Natural killer cell treated with Interleukin-12 subunit alpha and Interleukin-12 subunit beta and Interleukin-15 and Interleukin-18, amount 100 ng/mL, for 72 hours (primary cell): ENCODE data around the gene AP1B1. TPM values are rescaled to one million over a fixed set of nuclear protein-coding genes. Genes with fewer than 3 reads are reported as not detected.

Experiments
- ATAC-seq, 2 donors: fragments of 150-1000 bp; cut with Tn5 transposase in 1 of 2; sonication (Bioruptor Pico), chemical (Tn5 transposase) in 1 of 2; 2 replicates each; pipeline ENCODE4 v1.10.0; 2021
- DNase-seq: peaks from one replicate; pipeline ENCODE4 v3.0.0; 2022; ENCODE audit warnings: low spot score
- H3K27ac Mint-ChIP-seq, 2 donors: 1 replicate in 1 of 2; 2 replicates in 1 of 2; pipeline ENCODE4 v1.8.0; 2022; ENCODE audit warnings: mixed read lengths in 2 of 2, mild to moderate bottlenecking in 1 of 2, moderate library complexity in 1 of 2
- H3K27me3 Mint-ChIP-seq, 2 donors: 1 replicate in 1 of 2; 2 replicates in 1 of 2; pipeline ENCODE4 v1.8.0; 2022; ENCODE audit warnings: mixed read lengths in 2 of 2
- H3K36me3 Mint-ChIP-seq: one replicate; pipeline ENCODE4 v1.8.0; 2022; ENCODE audit warnings: mixed read lengths
- H3K4me1 Mint-ChIP-seq, 2 donors: 1 replicate in 1 of 2; 2 replicates in 1 of 2; pipeline ENCODE4 v1.8.0; 2022; ENCODE audit warnings: low read depth in 2 of 2, mixed read lengths in 2 of 2, mild to moderate bottlenecking in 1 of 2
- H3K4me3 Mint-ChIP-seq: one replicate; pipeline ENCODE4 v1.8.0; 2022; ENCODE audit warnings: mixed read lengths
- H3K9me3 Mint-ChIP-seq: 2 replicates; pipeline ENCODE4 v1.8.0; 2022; ENCODE audit warnings: mixed read lengths
- total RNA-seq, 2 donors: library from RNA; stranded (reverse); gene quantifications; one replicate each; pipeline ENCODE4 v1.2.3, GENCODE V29; 2022

Gene AP1B1
- total RNA-seq, 2 donors from 2014 or later = 95.7 to 106 TPM

GRCh38 chr22:29328566-29329500 is 59.5 kb downstream of the AP1B1 start:
- DNase-seq (no peak), ATAC-seq (no peak)
- no peaks in the 10 kb centered on the region for H3K36me3 Mint-ChIP-seq
- no peak overlapping the region for H3K4me3 Mint-ChIP-seq
- no peaks in the 10 kb centered on the region for H3K9me3 Mint-ChIP-seq
- no peak overlapping the region for H3K27ac Mint-ChIP-seq
- no peaks in the 10 kb centered on the region for H3K27me3 Mint-ChIP-seq
- H3K4me1 Mint-ChIP-seq = no peaks in the 10 kb centered on the region

- no peak overlapping the region for H3K4me3 Mint-ChIP-seq
- ATAC-seq = no peak
- H3K4me1 Mint-ChIP-seq = no peaks in the 10 kb centered on the region
- no peak overlapping the region for H3K27ac Mint-ChIP-seq
- DNase-seq = no peak
- H3K9me3 Mint-ChIP-seq = no peaks in the 10 kb centered on the region
- no peaks in the 10 kb centered on the region for H3K36me3 Mint-ChIP-seq
- no peaks in the 10 kb centered on the region for H3K27me3 Mint-ChIP-seq
Observed at GRCh38 chr22:29328055-29328454, 60.3 kb downstream of the AP1B1 start.

GRCh38 chr22:29327089-29327764 is 61.1 kb downstream of the AP1B1 start:
- DNase-seq (no peak), ATAC-seq (no peak)
- H3K27ac Mint-ChIP-seq = no peak overlapping the region
- H3K36me3 Mint-ChIP-seq = no peaks in the 10 kb centered on the region
- no peaks in the 10 kb centered on the region for H3K27me3 Mint-ChIP-seq
- H3K4me1 Mint-ChIP-seq = no peaks in the 10 kb centered on the region
- no peak overlapping the region for H3K4me3 Mint-ChIP-seq
- H3K9me3 Mint-ChIP-seq = no peaks in the 10 kb centered on the region

GRCh38 chr22:29326481-29326880 is 61.9 kb downstream of the AP1B1 start:
- Mint-ChIP-seq H3K9me3 (no peaks in the 10 kb centered on the region), H3K4me3 (no peak overlapping the region), H3K27ac (no peak overlapping the region), H3K27me3 (no peaks in the 10 kb centered on the region), H3K36me3 (no peaks in the 10 kb centered on the region), H3K4me1 (no peaks in the 10 kb centered on the region)
- no peak for DNase-seq
- peak in 1 of 2 donors; percentile 11 for ATAC-seq

GRCh38 chr22:29325785-29326315 is 62.5 kb downstream of the AP1B1 start:
- no peaks in the 10 kb centered on the region for H3K36me3 Mint-ChIP-seq
- DNase-seq (no peak), ATAC-seq (no peak)
- no peak overlapping the region for H3K4me3 Mint-ChIP-seq
- no peaks in the 10 kb centered on the region for H3K27me3 Mint-ChIP-seq
- no peaks in the 10 kb centered on the region for H3K9me3 Mint-ChIP-seq
- H3K27ac Mint-ChIP-seq = no peak overlapping the region
- H3K4me1 Mint-ChIP-seq = no peaks in the 10 kb centered on the region

- H3K4me1 Mint-ChIP-seq = no peaks in the 10 kb centered on the region
Observed at GRCh38 chr22:29325356-29325755, 63.0 kb downstream of the AP1B1 start.

GRCh38 chr22:29323641-29324040 is 64.7 kb downstream of the AP1B1 start:
- Mint-ChIP-seq H3K27me3 (no peaks in the 10 kb centered on the region), H3K9me3 (no peaks in the 10 kb centered on the region), H3K27ac (peak overlapping the region in 1 of 2 donors; percentile 20), H3K4me3 (no peak overlapping the region), H3K4me1 (no peaks in the 10 kb centered on the region), H3K36me3 (no peaks in the 10 kb centered on the region)
- ATAC-seq = no peak
- no peak for DNase-seq

More at GRCh38 chr22:29325356-29325755, 63.0 kb downstream of the AP1B1 start:
- Mint-ChIP-seq H3K27me3 (no peaks in the 10 kb centered on the region), H3K36me3 (no peaks in the 10 kb centered on the region), H3K27ac (no peak overlapping the region), H3K4me3 (no peak overlapping the region), H3K9me3 (no peaks in the 10 kb centered on the region)
- DNase-seq = no peak
- ATAC-seq = no peak

GRCh38 chr22:29320546-29320945 is 67.8 kb downstream of the AP1B1 start:
- no peaks in the 10 kb centered on the region for H3K9me3 Mint-ChIP-seq
- no peak overlapping the region for H3K4me3 Mint-ChIP-seq
- DNase-seq (no peak), ATAC-seq (no peak)
- H3K4me1 Mint-ChIP-seq = no peaks in the 10 kb centered on the region
- no peak overlapping the region for H3K27ac Mint-ChIP-seq
- H3K36me3 Mint-ChIP-seq = no peaks in the 10 kb centered on the region
- peaks cover 10 to 12% of the 10 kb centered on the region in 2 donors for H3K27me3 Mint-ChIP-seq

GRCh38 chr22:29319072-29319471 is 69.3 kb downstream of the AP1B1 start:
- Mint-ChIP-seq H3K36me3 (no peaks in the 10 kb centered on the region), H3K27ac (no peak overlapping the region), H3K4me1 (peaks cover 6 to 7% of the 10 kb centered on the region in 2 donors), H3K27me3 (peaks cover 17 to 21% of the 10 kb centered on the region in 2 donors), H3K9me3 (no peaks in the 10 kb centered on the region), H3K4me3 (no peak overlapping the region)
- ATAC-seq (no peak), DNase-seq (no peak)

- Mint-ChIP-seq H3K27me3 (peaks cover 22 to 27% of the 10 kb centered on the region in 2 donors), H3K27ac (no peak overlapping the region), H3K4me3 (no peak overlapping the region), H3K36me3 (no peaks in the 10 kb centered on the region), H3K4me1 (peaks cover 9 to 11% of the 10 kb centered on the region in 2 donors), H3K9me3 (no peaks in the 10 kb centered on the region)
- DNase-seq (no peak), ATAC-seq (no peak)
Observed at GRCh38 chr22:29317827-29318454, 70.4 kb downstream of the AP1B1 start.

- H3K4me1 Mint-ChIP-seq = peaks cover 9 to 11% of the 10 kb centered on the region in 2 donors
- ATAC-seq (no peak), DNase-seq (no peak)
- no peaks in the 10 kb centered on the region for H3K36me3 Mint-ChIP-seq
- no peaks in the 10 kb centered on the region for H3K9me3 Mint-ChIP-seq
- peaks cover 27 to 30% of the 10 kb centered on the region in 2 donors for H3K27me3 Mint-ChIP-seq
- no peak overlapping the region for H3K4me3 Mint-ChIP-seq
- H3K27ac Mint-ChIP-seq = no peak overlapping the region
Observed at GRCh38 chr22:29316141-29316828, 72.1 kb downstream of the AP1B1 start.

- no peaks in the 10 kb centered on the region for H3K36me3 Mint-ChIP-seq
- no peaks in the 10 kb centered on the region for H3K9me3 Mint-ChIP-seq
- no peak within 1 kb of the TSS for H3K4me3 Mint-ChIP-seq
- ATAC-seq (no peak), DNase-seq (no peak)
- peak within 1 kb of the TSS in 1 of 2 donors; percentile 8 for H3K27ac Mint-ChIP-seq
- H3K27me3 Mint-ChIP-seq = peaks cover 27 to 30% of the 10 kb centered on the region in 2 donors
- H3K4me1 Mint-ChIP-seq = peaks cover 9 to 11% of the 10 kb centered on the region in 2 donors
Observed at GRCh38 chr22:29315286-29316140, 72.9 kb downstream of the AP1B1 start, which contains the start of gene RASL10A. RASL10A (minus strand) TSS chr22:29315697; CDS start chr22:29315246, 451 bp downstream.
